Mucosa of descending colon (tissue), 3 donors: ENCODE data around the gene MORF4L1. TPM values are rescaled to one million over a fixed set of nuclear protein-coding genes. Genes with fewer than 3 reads are reported as not detected.

ENCODE experiments used
- ATAC-seq: fragments of 200-7000 bp; cut with Tn5 transposase; one replicate; pipeline ENCODE4 v1.9.1; 2020; ENCODE audit warnings: mild to moderate bottlenecking, moderate library complexity
- DNase-seq, 3 donors: peaks; one replicate each; pipeline ENCODE4 v3.0.0-alpha.2; 2020
- H3K36me3 ChIP-seq: fragments of 200-600 bp; one replicate; pipeline ENCODE4 v1.8.0; 2021; ENCODE audit warnings: low read depth, mild to moderate bottlenecking
- H3K4me1 ChIP-seq: fragments of 200-600 bp; one replicate; pipeline ENCODE4 v1.8.0; 2021; ENCODE audit warnings: low read depth, mild to moderate bottlenecking
- H3K4me3 ChIP-seq: fragments of 200-600 bp; one replicate; pipeline ENCODE4 v1.8.0; 2021; ENCODE audit warnings: mild to moderate bottlenecking
- H3K9me3 ChIP-seq: fragments of 200-600 bp; one replicate; pipeline ENCODE4 v1.8.0; 2021; ENCODE audit warnings: mild to moderate bottlenecking
- intact Hi-C, 2 donors: fragments of 100-400 bp; cut with DNase I in 1 of 2; cut with micrococcal nuclease in 1 of 2; formaldehyde crosslinking; loops; one replicate each; pipeline versions ENCODE4 v1.11.0 to v1.11.1; 2022; cut with DNase I, micrococcal nuclease
- total RNA-seq, 3 donors: library from RNA; stranded (reverse); fragmentation: NEBNext Ultra II Directional in 2 of 3; extraction: Animal tissue kit (Norgen Biotek cat#: 25700) in 2 of 3; gene quantifications; one replicate each; pipeline versions ENCODE4 v1.2.1 to v1.2.4, GENCODE V29; 2021 to 2023
- TF ChIP-seq, protein P1 (sequence below): fragments of 200-600 bp; IDR thresholded peaks from one replicate; pipeline ENCODE4 v1.8.0; 2022; ENCODE audit warnings: antibody characterized with exemption, mild to moderate bottlenecking
- donor health status: DM: no; HTN: no; CAD: no; lungs with moderate emphysema.
- donor health status: DM: no; HTN: no; CAD: no.
- donor health status: DM: no; HTN: yes; CAD: no.

The MORF4L1 gene
- total RNA-seq, 3 donors from 2014 or later, result 151 to 307 (median 188) TPM

- Histone ChIP-seq H3K4me3 (no peak overlapping the region), H3K4me1 (no peaks in the 10 kb centered on the region), H3K9me3 (no peaks in the 10 kb centered on the region), H3K36me3 (no peaks in the 10 kb centered on the region)
- TF ChIP-seq, protein P1, sequence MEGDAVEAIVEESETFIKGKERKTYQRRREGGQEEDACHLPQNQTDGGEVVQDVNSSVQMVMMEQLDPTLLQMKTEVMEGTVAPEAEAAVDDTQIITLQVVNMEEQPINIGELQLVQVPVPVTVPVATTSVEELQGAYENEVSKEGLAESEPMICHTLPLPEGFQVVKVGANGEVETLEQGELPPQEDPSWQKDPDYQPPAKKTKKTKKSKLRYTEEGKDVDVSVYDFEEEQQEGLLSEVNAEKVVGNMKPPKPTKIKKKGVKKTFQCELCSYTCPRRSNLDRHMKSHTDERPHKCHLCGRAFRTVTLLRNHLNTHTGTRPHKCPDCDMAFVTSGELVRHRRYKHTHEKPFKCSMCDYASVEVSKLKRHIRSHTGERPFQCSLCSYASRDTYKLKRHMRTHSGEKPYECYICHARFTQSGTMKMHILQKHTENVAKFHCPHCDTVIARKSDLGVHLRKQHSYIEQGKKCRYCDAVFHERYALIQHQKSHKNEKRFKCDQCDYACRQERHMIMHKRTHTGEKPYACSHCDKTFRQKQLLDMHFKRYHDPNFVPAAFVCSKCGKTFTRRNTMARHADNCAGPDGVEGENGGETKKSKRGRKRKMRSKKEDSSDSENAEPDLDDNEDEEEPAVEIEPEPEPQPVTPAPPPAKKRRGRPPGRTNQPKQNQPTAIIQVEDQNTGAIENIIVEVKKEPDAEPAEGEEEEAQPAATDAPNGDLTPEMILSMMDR, result no peak
- ATAC-seq (no peak), DNase-seq (no peak)
- intact Hi-C loops, result no loop called here
Observed at GRCh38 chr15:78928616-78929093, 56.0 kb downstream of the MORF4L1 start.

GRCh38 chr15:78929536-78930264, 57.0 kb downstream of the MORF4L1 start:
- DNase-seq (no peak), ATAC-seq (no peak)
- Histone ChIP-seq H3K4me3 (no peak overlapping the region), H3K36me3 (no peaks in the 10 kb centered on the region), H3K9me3 (no peaks in the 10 kb centered on the region), H3K4me1 (no peaks in the 10 kb centered on the region)
- TF ChIP-seq, protein P1, result no peak
- intact Hi-C loops, result no loop called here

- DNase-seq (no peak), ATAC-seq (peak; percentile 46)
- H3K4me3 ChIP-seq, result no peak overlapping the region
- no peaks in the 10 kb centered on the region for H3K4me1 ChIP-seq
- intact Hi-C loops, result no loop called here
- H3K9me3 ChIP-seq, result no peaks in the 10 kb centered on the region
- TF ChIP-seq, protein P1, result no peak
- H3K36me3 ChIP-seq, result no peaks in the 10 kb centered on the region
Observed at GRCh38 chr15:78930577-78931388, 58.1 kb downstream of the MORF4L1 start.

- Histone ChIP-seq H3K4me3 (no peak overlapping the region), H3K4me1 (no peaks in the 10 kb centered on the region), H3K36me3 (no peaks in the 10 kb centered on the region), H3K9me3 (no peaks in the 10 kb centered on the region)
- TF ChIP-seq, protein P1, result no peak
- DNase-seq (no peak), ATAC-seq (no peak)
- intact Hi-C loops, result no loop called here
Observed at GRCh38 chr15:78931439-78932257, 59.0 kb downstream of the MORF4L1 start.

- DNase-seq (no peak), ATAC-seq (no peak)
- H3K4me1 ChIP-seq, result no peaks in the 10 kb centered on the region
- H3K4me3 ChIP-seq, result no peak overlapping the region
- no peaks in the 10 kb centered on the region for H3K36me3 ChIP-seq
- H3K9me3 ChIP-seq, result no peaks in the 10 kb centered on the region
- TF ChIP-seq, protein P1, result no peak
- intact Hi-C loops, result no loop called here
Observed at GRCh38 chr15:78932258-78932808, 59.6 kb downstream of the MORF4L1 start.
